AG08395 (cell line): ENCODE measurements around the gene AGAP1.
"Not testable (repeated sequence)": the region's sequence is repeated elsewhere in the genome, so short reads cannot be mapped to it uniquely, and the experiment has no call there.

Source experiments
- DNase-seq: peaks from one replicate; pipeline ENCODE4 v3.0.0; 2012; ENCODE audit warnings: mixed read lengths, low spot score

AGAP1 gene

GRCh38 chr2:236041616-236042015 lies 547.8 kb downstream of the AGAP1 start:
- no peak for DNase-seq

GRCh38 chr2:236042087-236042486 lies 548.2 kb downstream of the AGAP1 start:
- no peak for DNase-seq

- no peak for DNase-seq
Observed at GRCh38 chr2:236044191-236044590, 550.3 kb downstream of the AGAP1 start.

- DNase-seq = no peak
Observed at GRCh38 chr2:236045251-236046235, 551.7 kb downstream of the AGAP1 start.

GRCh38 chr2:236046715-236047114 lies 552.9 kb downstream of the AGAP1 start:
- DNase-seq = no peak

GRCh38 chr2:236047176-236047575 lies 553.3 kb downstream of the AGAP1 start:
- no peak for DNase-seq

- no peak for DNase-seq
Observed at GRCh38 chr2:236047886-236048540, 554.2 kb downstream of the AGAP1 start.

- DNase-seq = no peak
Observed at GRCh38 chr2:236049981-236050380, 556.1 kb downstream of the AGAP1 start.

GRCh38 chr2:236051351-236051750 lies 557.5 kb downstream of the AGAP1 start:
- DNase-seq = no peak

GRCh38 chr2:236051806-236052205 lies 558.0 kb downstream of the AGAP1 start:
- no peak for DNase-seq

- DNase-seq = no peak
Observed at GRCh38 chr2:236052206-236052605, 558.4 kb downstream of the AGAP1 start.

GRCh38 chr2:236052926-236053821 lies 559.3 kb downstream of the AGAP1 start:
- no peak for DNase-seq

GRCh38 chr2:236054125-236054524 lies 560.3 kb downstream of the AGAP1 start:
- no peak for DNase-seq

- no peak for DNase-seq
Observed at GRCh38 chr2:236054621-236055305, 560.9 kb downstream of the AGAP1 start.

- no peak for DNase-seq
Observed at GRCh38 chr2:236055471-236055870, 561.6 kb downstream of the AGAP1 start.

- DNase-seq = no peak
Observed at GRCh38 chr2:236056141-236056540, 562.3 kb downstream of the AGAP1 start.

GRCh38 chr2:236057375-236057774 lies 563.5 kb downstream of the AGAP1 start:
- no peak for DNase-seq

GRCh38 chr2:236061497-236061896 lies 567.7 kb downstream of the AGAP1 start:
- no peak for DNase-seq

- DNase-seq = no peak
Observed at GRCh38 chr2:236061899-236062298, 568.1 kb downstream of the AGAP1 start.

- not testable (repeated sequence) for DNase-seq
Observed at GRCh38 chr2:236062806-236063205, 569.0 kb downstream of the AGAP1 start.

GRCh38 chr2:236063994-236064393 lies 570.2 kb downstream of the AGAP1 start:
- DNase-seq = no peak
